ENCODE data around the gene BOC. TPM values are rescaled to one million over a fixed set of nuclear protein-coding genes. Genes with fewer than 3 reads are reported as not detected.

BOC gene
- total RNA-seq, 1 donor from 2014 or later = under 0.01 TPM

GRCh38 chr3:113292933-113293332 is 81.6 kb downstream of the BOC start:
- no peak for DNase-seq

- no peak for DNase-seq
These were observed 82.0 kb downstream of the BOC start for GRCh38 chr3:113293348-113293747.

- DNase-seq = no peak
These were observed 84.1 kb downstream of the BOC start for GRCh38 chr3:113295463-113295862.

GRCh38 chr3:113297287-113297686 is 85.9 kb downstream of the BOC start:
- DNase-seq = no peak

GRCh38 chr3:113297841-113298240 is 86.5 kb downstream of the BOC start:
- DNase-seq = no peak

- DNase-seq = no peak
These were observed 89.2 kb downstream of the BOC start for GRCh38 chr3:113300596-113300995.

GRCh38 chr3:113304102-113304501 is 92.7 kb downstream of the BOC start:
- no peak for DNase-seq

- DNase-seq = no peak
These were observed 93.6 kb downstream of the BOC start for GRCh38 chr3:113304856-113305540.

- no peak for DNase-seq
These were observed 99.6 kb downstream of the BOC start for GRCh38 chr3:113310960-113311359.

- DNase-seq = no peak
These were observed 101.1 kb downstream of the BOC start for GRCh38 chr3:113312416-113312815.

GRCh38 chr3:113314923-113315322 is 103.6 kb downstream of the BOC start:
- no peak for DNase-seq

GRCh38 chr3:113329757-113330156 is 118.4 kb downstream of the BOC start:
- no peak for DNase-seq

GRCh38 chr3:113330742-113331141 is 119.4 kb downstream of the BOC start:
- no peak for DNase-seq

- no peak for DNase-seq
These were observed 119.8 kb downstream of the BOC start for GRCh38 chr3:113331187-113331586.

Other genes starting within 250 kb of the BOC start
- not detected in 2 replicates for gene CD200R1, start 236.5 kb upstream of the BOC start, total RNA-seq
- 48.6 and 49.0 TPM in 2 replicates for gene GTPBP8, start 220.6 kb upstream of the BOC start, total RNA-seq
- 0.98 and 2.0 TPM in 2 replicates for gene CFAP44, start 229.9 kb downstream of the BOC start, total RNA-seq